ENCODE measurements around the gene INAFM1. TPM values are rescaled to one million over a fixed set of nuclear protein-coding genes. Genes with fewer than 3 reads are reported as not detected.
"Not testable (repeated sequence)": the region's sequence is repeated elsewhere in the genome, so short reads cannot be mapped to it uniquely, and the experiment has no call there.

Gene INAFM1
- total RNA-seq, 5 donors from 2014 or later (not counting 1 experiment from before 2014, with no cell fraction given), result 11.3 to 19.2 (median 15.6) TPM

DNA sequence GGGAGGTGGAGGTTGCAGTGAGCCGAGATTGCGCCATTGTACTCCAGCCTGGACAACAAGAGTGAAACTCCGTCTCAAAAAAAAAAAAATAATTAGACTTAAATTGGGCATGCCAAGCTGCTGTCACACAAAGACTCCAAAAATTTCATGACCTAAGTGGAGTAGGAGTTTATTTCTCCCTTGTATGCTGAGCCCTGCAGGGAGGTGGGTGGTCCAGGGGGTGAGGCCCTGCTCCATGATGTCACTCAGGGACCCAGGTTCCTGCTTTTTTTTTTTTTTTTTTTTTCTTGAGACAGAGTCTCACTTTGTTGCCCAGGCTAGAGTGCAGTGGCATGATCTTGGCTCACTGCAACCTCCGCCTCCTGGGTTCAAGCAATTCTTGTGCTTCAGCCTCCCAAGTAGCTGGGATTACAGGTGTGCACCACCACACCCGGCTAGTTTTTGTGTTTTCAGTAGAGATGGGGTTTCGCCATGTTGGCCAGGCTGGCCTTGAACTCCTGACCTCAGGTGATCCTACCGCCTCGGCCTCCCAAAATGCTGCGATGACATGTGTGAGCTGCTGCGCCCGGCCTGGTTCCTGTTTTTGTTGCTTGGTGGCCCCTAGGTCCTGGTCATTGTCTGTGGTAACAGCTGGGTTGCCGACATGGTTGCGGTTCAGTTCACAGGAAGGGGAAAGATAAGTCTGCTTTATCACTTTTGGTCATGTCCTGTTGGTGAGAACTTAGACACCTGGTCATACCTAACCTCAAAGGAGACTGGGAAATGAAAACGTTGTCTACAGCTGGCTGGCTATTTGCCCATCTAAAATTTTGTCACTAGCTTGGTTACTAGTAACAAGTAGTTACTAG is 12.5 kb upstream of the INAFM1 start:
- peaks cover 49% of the 10 kb centered on the region for H3K36me3 Mint-ChIP-seq
- H3K4me3 ChIP-seq (ENCODE audit: control insufficient read depth in 1 of 2, extremely low read depth in 1 of 2, low read length in 1 of 2); H3K27me3 ChIP-seq (replicated peaks in 1 of 2; ENCODE audit: control insufficient read depth in 2 of 2, extremely low read depth in 1 of 2, insufficient read depth in 2 of 2, low read length in 1 of 2); H3K9me3 Mint-ChIP-seq; H3K27ac Mint-ChIP-seq; H3K9me3 ChIP-seq; POLR2A ChIA-PET; H3K27ac ChIP-seq (ENCODE audit: low read length); ATAC-seq (replicated peaks in 1 of 4); H3K27me3 Mint-ChIP-seq; H3K4me3 Mint-ChIP-seq: not testable (repeated sequence)
- Histone ChIP-seq H3K36me3 (ENCODE audit: control insufficient read depth in 2 of 2, extremely low read depth in 1 of 2, insufficient read depth in 1 of 2, low read length in 1 of 2) (peaks cover 10 to 74% of the 10 kb centered on the region in 2 donors), H3K4me1 (ENCODE audit: control insufficient read depth in 1 of 2, extremely low read depth in 1 of 2, insufficient read depth in 2 of 2, low read length in 2 of 2) (peaks cover 6 to 30% of the 10 kb centered on the region in 2 experiments)
- 83% methylated on average over 8 of the region's 14 CpGs for WGBS (ENCODE audit: insufficient coverage)
- CTCF ChIA-PET, result interaction anchor here in 1 of 2 donors (0.6 to 0.9 kb wide), 3 partner anchors 12 to 161 kb away, joined by 3 to 6 read pairs (median 5); partner anchors contain the start of gene INAFM1
- DNase-seq, result peak in 1 of 35 experiments; percentile 27
- peaks cover 29 to 38% (median 37%) of the 10 kb centered on the region in 3 donors for H3K4me1 Mint-ChIP-seq

DNA sequence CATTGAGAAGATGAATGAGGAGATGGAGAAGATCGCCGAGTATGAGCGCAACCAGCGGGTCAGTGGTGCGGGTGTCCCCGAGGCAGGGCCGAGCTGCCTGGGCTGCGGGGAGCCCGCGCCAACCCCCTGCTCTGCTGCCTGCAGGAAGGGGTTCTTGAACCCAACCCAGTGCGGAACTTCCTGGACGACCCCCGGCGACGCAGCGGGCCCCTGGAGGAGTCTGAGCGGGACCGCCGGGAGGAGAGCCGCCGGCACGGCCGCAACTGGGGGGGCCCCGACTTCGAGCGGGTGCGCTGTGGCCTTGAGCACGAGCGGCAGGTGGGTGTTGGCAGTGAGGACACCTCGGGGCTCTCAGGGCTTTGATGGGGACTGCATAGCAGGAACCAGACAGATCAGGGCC is 10.1 kb upstream of the INAFM1 start:
- peaks cover 0 to 5% of the 10 kb centered on the region in 2 experiments for H3K4me1 ChIP-seq (ENCODE audit: control insufficient read depth in 1 of 2, extremely low read depth in 1 of 2, insufficient read depth in 2 of 2, low read length in 2 of 2)
- no peak for DNase-seq
- Mint-ChIP-seq H3K4me1 (peaks cover 6 to 14% (median 13%) of the 10 kb centered on the region in 3 donors), H3K27ac (no peak overlapping the region), H3K9me3 (no peaks in the 10 kb centered on the region), H3K4me3 (no peak overlapping the region), H3K27me3 (no peaks in the 10 kb centered on the region), H3K36me3 (peaks cover 38% of the 10 kb centered on the region)
- peaks cover 14 to 71% of the 10 kb centered on the region in 2 donors for H3K36me3 ChIP-seq (ENCODE audit: control insufficient read depth in 2 of 2, extremely low read depth in 1 of 2, insufficient read depth in 1 of 2, low read length in 1 of 2)
- ChIA-PET POLR2A (no interaction called here), CTCF (no interaction called here)
- H3K4me3 ChIP-seq (ENCODE audit: control insufficient read depth in 1 of 2, extremely low read depth in 1 of 2, low read length in 1 of 2), result no peak overlapping the region
- no peaks in the 10 kb centered on the region for H3K9me3 ChIP-seq
- no peak overlapping the region for H3K27ac ChIP-seq (ENCODE audit: low read length)
- no peak for ATAC-seq (replicated peaks in 1 of 4)
- no peaks in the 10 kb centered on the region for H3K27me3 ChIP-seq (replicated peaks in 1 of 2; ENCODE audit: control insufficient read depth in 2 of 2, extremely low read depth in 1 of 2, insufficient read depth in 2 of 2, low read length in 1 of 2)
- 97% methylated on average over 24 of the region's 30 CpGs for WGBS (ENCODE audit: insufficient coverage)

DNA sequence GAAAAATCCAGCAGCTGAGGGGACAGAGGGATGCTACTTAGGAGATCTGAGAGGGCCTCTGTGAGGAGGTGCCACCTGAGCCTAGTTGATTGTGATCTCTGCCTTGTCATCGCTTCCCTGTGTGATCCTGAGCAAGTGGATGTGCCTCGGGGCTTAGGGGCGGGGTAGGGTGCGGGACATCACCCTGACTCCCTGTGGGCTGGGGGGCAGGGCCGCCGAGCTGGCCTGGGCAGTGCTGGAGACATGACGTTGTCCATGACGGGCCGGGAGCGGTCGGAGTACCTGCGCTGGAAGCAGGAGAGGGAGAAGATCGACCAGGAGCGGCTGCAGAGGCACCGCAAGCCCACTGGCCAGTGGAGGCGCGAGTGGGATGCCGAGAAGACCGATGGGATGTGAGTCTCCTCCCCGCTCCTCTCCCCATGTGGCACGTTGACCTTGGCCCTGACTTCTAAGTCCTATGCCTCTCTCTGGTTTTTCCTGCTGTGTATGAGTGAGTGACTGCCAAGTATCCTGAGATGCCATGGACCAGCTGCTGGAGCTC is 8.2 kb upstream of the INAFM1 start:
- H3K27ac Mint-ChIP-seq, result no peak overlapping the region
- H3K4me1 Mint-ChIP-seq, result peaks cover 0 to 3% (median 3%) of the 10 kb centered on the region in 3 donors
- ChIA-PET POLR2A (interaction anchor here in 1 of 2 donors (0.6 kb wide), 1 partner anchor 580 kb away, joined by 3 read pairs; no protein-coding TSS in a partner anchor), CTCF (interaction anchor here (0.6 to 0.7 kb wide), 2 partner anchors 40 to 651 kb away, joined by 4 read pairs; no protein-coding TSS in a partner anchor)
- no peak overlapping the region for H3K4me3 Mint-ChIP-seq
- 96% methylated on average over 19 of the region's 21 CpGs for WGBS (ENCODE audit: insufficient coverage)
- DNase-seq, result no peak
- Histone ChIP-seq H3K27me3 (replicated peaks in 1 of 2; ENCODE audit: control insufficient read depth in 2 of 2, extremely low read depth in 1 of 2, insufficient read depth in 2 of 2, low read length in 1 of 2) (no peaks in the 10 kb centered on the region), H3K36me3 (ENCODE audit: control insufficient read depth in 2 of 2, extremely low read depth in 1 of 2, insufficient read depth in 1 of 2, low read length in 1 of 2) (peaks cover 16 to 72% of the 10 kb centered on the region in 2 donors), H3K4me1 (ENCODE audit: control insufficient read depth in 1 of 2, extremely low read depth in 1 of 2, insufficient read depth in 2 of 2, low read length in 2 of 2) (no peaks in the 10 kb centered on the region), H3K9me3 (no peaks in the 10 kb centered on the region), H3K4me3 (ENCODE audit: control insufficient read depth in 1 of 2, extremely low read depth in 1 of 2, low read length in 1 of 2) (no peak overlapping the region), H3K27ac (ENCODE audit: low read length) (no peak overlapping the region)
- no peaks in the 10 kb centered on the region for H3K9me3 Mint-ChIP-seq
- H3K36me3 Mint-ChIP-seq, result peaks cover 33% of the 10 kb centered on the region
- ATAC-seq (replicated peaks in 1 of 4), result no peak
- H3K27me3 Mint-ChIP-seq, result no peaks in the 10 kb centered on the region

DNA sequence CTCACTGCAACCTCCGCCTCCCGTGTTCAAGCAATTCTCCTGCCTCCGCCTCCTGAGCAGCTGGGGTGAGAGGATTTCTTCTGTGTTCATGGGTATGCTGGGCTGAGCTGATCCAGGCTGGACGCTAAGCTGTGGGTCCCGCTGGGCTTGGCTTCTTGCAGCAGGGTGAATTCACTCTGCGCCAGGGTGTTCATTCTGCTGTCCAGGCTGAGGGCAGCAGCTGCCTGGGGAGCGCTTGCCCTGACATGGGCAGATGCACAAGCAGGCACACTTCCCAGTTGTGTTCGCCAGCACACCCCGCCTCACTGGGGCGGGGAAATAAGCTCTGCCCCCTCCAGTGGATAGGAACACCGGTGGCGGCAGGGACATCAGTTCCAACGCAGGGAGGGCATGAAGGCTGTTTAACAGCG is 7.3 kb upstream of the INAFM1 start:
- H3K27me3 ChIP-seq (replicated peaks in 1 of 2; ENCODE audit: control insufficient read depth in 2 of 2, extremely low read depth in 1 of 2, insufficient read depth in 2 of 2, low read length in 1 of 2), result no peaks in the 10 kb centered on the region
- H3K36me3 ChIP-seq (ENCODE audit: control insufficient read depth in 2 of 2, extremely low read depth in 1 of 2, insufficient read depth in 1 of 2, low read length in 1 of 2), result peaks cover 16 to 66% of the 10 kb centered on the region in 2 donors
- 94% methylated on average over 14 of the region's 14 CpGs for WGBS (ENCODE audit: insufficient coverage)
- POLR2A ChIA-PET, result interaction anchor here in 1 of 2 donors (0.6 kb wide), 1 partner anchor 207 kb away, joined by 4 read pairs; no protein-coding TSS in a partner anchor
- ATAC-seq (replicated peaks in 1 of 4) (no peak), DNase-seq (no peak)
- Mint-ChIP-seq H3K4me3 (no peak overlapping the region), H3K4me1 (peaks cover 2 to 5% (median 4%) of the 10 kb centered on the region in 3 donors), H3K36me3 (peaks cover 32% of the 10 kb centered on the region), H3K9me3 (no peaks in the 10 kb centered on the region), H3K27me3 (no peaks in the 10 kb centered on the region), H3K27ac (no peak overlapping the region)
- H3K4me1 ChIP-seq (ENCODE audit: control insufficient read depth in 1 of 2, extremely low read depth in 1 of 2, insufficient read depth in 2 of 2, low read length in 2 of 2), result peaks cover 0 to under 1% of the 10 kb centered on the region in 2 experiments
- no peaks in the 10 kb centered on the region for H3K9me3 ChIP-seq
- no peak overlapping the region for H3K27ac ChIP-seq (ENCODE audit: low read length)
- H3K4me3 ChIP-seq (ENCODE audit: control insufficient read depth in 1 of 2, extremely low read depth in 1 of 2, low read length in 1 of 2), result no peak overlapping the region
- CTCF ChIA-PET, result interaction anchor here (0.6 to 0.7 kb wide), 3 partner anchors 13 to 652 kb away, joined by 3 to 4 read pairs (median 4); no protein-coding TSS in a partner anchor

DNA sequence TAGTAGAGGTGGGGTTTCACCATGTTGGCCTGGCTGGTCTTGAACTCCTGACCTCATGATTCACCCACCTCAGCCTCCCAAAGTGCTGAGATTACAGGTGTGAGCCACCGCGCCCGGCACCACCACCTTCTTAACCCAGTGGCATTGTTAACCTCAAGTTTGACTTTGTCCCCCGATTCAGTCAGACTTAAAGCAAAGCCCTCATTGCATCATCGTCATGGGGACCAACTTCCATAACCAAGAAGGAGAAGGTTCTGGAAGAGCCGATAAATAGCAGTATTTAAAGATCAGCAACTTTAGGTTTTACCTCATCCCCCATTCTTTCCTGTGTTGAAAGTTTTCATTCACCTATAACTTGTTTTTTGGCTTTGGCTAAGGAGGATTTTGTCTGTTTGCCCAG is 6.7 kb upstream of the INAFM1 start:
- ChIA-PET POLR2A (no interaction called here), CTCF (interaction anchor here in 1 of 2 donors (0.6 kb wide), 1 partner anchor 13 kb away, joined by 3 read pairs; no protein-coding TSS in a partner anchor)
- 90% methylated on average over 2 of the region's 6 CpGs for WGBS (ENCODE audit: insufficient coverage)
- H3K4me1 ChIP-seq (ENCODE audit: control insufficient read depth in 1 of 2, extremely low read depth in 1 of 2, insufficient read depth in 2 of 2, low read length in 2 of 2), result peaks cover 0 to 7% of the 10 kb centered on the region in 2 experiments
- Mint-ChIP-seq H3K36me3 (peaks cover 29% of the 10 kb centered on the region), H3K27me3 (no peaks in the 10 kb centered on the region), H3K4me3 (no peak overlapping the region), H3K9me3 (no peaks in the 10 kb centered on the region), H3K27ac (no peak overlapping the region), H3K4me1 (peaks cover 8 to 9% (median 8%) of the 10 kb centered on the region in 3 donors)
- no peak for ATAC-seq (replicated peaks in 1 of 4)
- H3K27me3 ChIP-seq (replicated peaks in 1 of 2; ENCODE audit: control insufficient read depth in 2 of 2, extremely low read depth in 1 of 2, insufficient read depth in 2 of 2, low read length in 1 of 2), result no peaks in the 10 kb centered on the region
- no peak overlapping the region for H3K27ac ChIP-seq (ENCODE audit: low read length)
- peaks cover 14 to 60% of the 10 kb centered on the region in 2 donors for H3K36me3 ChIP-seq (ENCODE audit: control insufficient read depth in 2 of 2, extremely low read depth in 1 of 2, insufficient read depth in 1 of 2, low read length in 1 of 2)
- no peak overlapping the region for H3K4me3 ChIP-seq (ENCODE audit: control insufficient read depth in 1 of 2, extremely low read depth in 1 of 2, low read length in 1 of 2)
- no peak for DNase-seq
- H3K9me3 ChIP-seq, result no peaks in the 10 kb centered on the region

DNA sequence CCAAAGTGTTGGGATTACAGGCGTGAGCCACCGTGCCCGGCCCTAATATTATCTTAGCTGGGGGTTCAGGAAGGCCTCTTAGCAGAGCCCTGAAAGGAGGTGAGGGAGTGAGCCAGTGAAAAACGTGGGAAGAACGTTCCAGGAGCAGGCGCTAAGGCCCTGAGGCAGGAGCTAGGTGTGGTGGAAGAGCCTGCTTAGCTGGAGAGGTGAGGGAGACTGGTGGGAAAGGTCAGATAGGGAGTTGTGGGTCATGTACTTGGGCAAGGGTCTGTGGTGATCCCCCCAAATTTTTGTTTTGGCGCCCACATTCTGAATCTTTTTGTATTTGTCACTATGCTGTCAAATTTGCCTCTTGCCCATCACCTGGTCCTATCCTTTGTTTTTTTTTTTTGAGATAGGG is 5.1 kb upstream of the INAFM1 start:
- ATAC-seq (replicated peaks in 1 of 4) (no peak), DNase-seq (no peak)
- Histone ChIP-seq H3K4me1 (ENCODE audit: control insufficient read depth in 1 of 2, extremely low read depth in 1 of 2, insufficient read depth in 2 of 2, low read length in 2 of 2) (peaks cover 0 to 13% of the 10 kb centered on the region in 2 experiments), H3K9me3 (no peaks in the 10 kb centered on the region), H3K36me3 (ENCODE audit: control insufficient read depth in 2 of 2, extremely low read depth in 1 of 2, insufficient read depth in 1 of 2, low read length in 1 of 2) (peaks cover 14 to 50% of the 10 kb centered on the region in 2 donors), H3K4me3 (ENCODE audit: control insufficient read depth in 1 of 2, extremely low read depth in 1 of 2, low read length in 1 of 2) (no peak overlapping the region), H3K27ac (ENCODE audit: low read length) (no peak overlapping the region), H3K27me3 (replicated peaks in 1 of 2; ENCODE audit: control insufficient read depth in 2 of 2, extremely low read depth in 1 of 2, insufficient read depth in 2 of 2, low read length in 1 of 2) (no peaks in the 10 kb centered on the region)
- ChIA-PET CTCF (no interaction called here), POLR2A (no interaction called here)
- no peak overlapping the region for H3K4me3 Mint-ChIP-seq
- WGBS (ENCODE audit: insufficient coverage), result 97% methylated on average over 5 of the region's 7 CpGs
- H3K4me1 Mint-ChIP-seq, result peaks cover 8 to 10% (median 8%) of the 10 kb centered on the region in 3 donors
- peaks cover 24% of the 10 kb centered on the region for H3K36me3 Mint-ChIP-seq
- no peak overlapping the region for H3K27ac Mint-ChIP-seq
- no peaks in the 10 kb centered on the region for H3K9me3 Mint-ChIP-seq
- H3K27me3 Mint-ChIP-seq, result no peaks in the 10 kb centered on the region

Data from T-cell (primary cell).